HCT116 (cell line): ENCODE data around the gene MEGF10. TPM values are rescaled to one million over a fixed set of nuclear protein-coding genes. Genes with fewer than 3 reads are reported as not detected.
"Not testable (repeated sequence)": the region's sequence is repeated elsewhere in the genome, so short reads cannot be mapped to it uniquely, and the experiment has no call there.

Experiments used
- ATAC-seq: fragments of 200-7000 bp; cut with Tn5 transposase; 2 replicates; pipeline ENCODE4 v1.9.1; 2020; ENCODE audit warnings: mild to moderate bottlenecking, moderate library complexity
- BruUV-seq: library from RNA; stranded (reverse); fragments of 400-500 nt; replicated peaks from 2 replicates; lab custom pipeline; 2021; lab: Mats Ljungman, UMichigan
- CTCF ChIA-PET: fragments of 300-600 bp; sonication (Branson Sonifier 250); formaldehyde crosslinking; loops from one replicate; lab custom pipeline; 2021; ENCODE audit warnings: antibody characterized with exemption; lab: Charles Lee
- POLR2A ChIA-PET: fragments of 300-600, 350-600 bp; sonication (Branson Sonifier 250); formaldehyde crosslinking; loops from one replicate; lab custom pipeline; 2021; ENCODE audit warnings: antibody characterized with exemption; lab: Charles Lee
- RAD21 ChIA-PET, 2 experiments: fragments of 300-600 bp; sonication (Branson Sonifier 250); formaldehyde crosslinking; loops; one replicate each; lab custom pipeline; 2023; ENCODE audit warnings: low total read pairs in 2 of 2; ENCODE audit not compliant: uncharacterized antibody in 2 of 2, unreplicated experiment in 2 of 2, low non-redundant PET in 1 of 2; lab: Charles Lee
- DNase-seq: peaks from one replicate; pipeline ENCODE4 v3.0.0-alpha.2; 2010; ENCODE audit warnings: low read depth, low spot score
- H2AFZ ChIP-seq: fragments of 200-600 bp; shearing (Covaris generic), sonication (generic); 2 replicates; pipeline ENCODE4 v1.6.1; 2017; ENCODE audit warnings: low read depth, mixed run types, mixed read lengths, antibody characterized with exemption, low read length; ENCODE audit not compliant: poor library complexity, severe bottlenecking
- H3K27ac ChIP-seq: 2 replicates; pipeline ENCODE4 v1.5.1; 2012; ENCODE audit warnings: low read depth, low read length
- H3K27me3 ChIP-seq: fragments of 200-600 bp; sonication (generic); 2 replicates; pipeline ENCODE4 v1.6.1; 2016; ENCODE audit warnings: mixed run types, low read length, mixed read lengths; ENCODE audit not compliant: insufficient read depth
- H3K36me3 ChIP-seq, 2 experiments: fragments of 200-500 bp in 1 of 2; fragments of 200-600 bp in 1 of 2; sonication (Bioruptor generic) in 1 of 2; sonication (generic) in 1 of 2; 2 replicates each; pipeline versions ENCODE4 v1.5.1 to v1.6.1; 2014 to 2016; ENCODE audit warnings: low read length in 2 of 2, inconsistent platforms in 1 of 2, mixed read lengths in 1 of 2, mixed run types in 1 of 2; ENCODE audit not compliant: insufficient read depth in 2 of 2, control insufficient read depth in 1 of 2
- H3K4me1 ChIP-seq, 2 experiments: fragments of 200-600 bp in 1 of 2; sonication (generic) in 1 of 2; 2 replicates each; pipeline versions ENCODE4 v1.5.1 to v1.6.1; 2012 to 2017; ENCODE audit warnings: low read length in 2 of 2, inconsistent platforms in 1 of 2, mild to moderate bottlenecking in 1 of 2, mixed read lengths in 1 of 2, mixed run types in 1 of 2, moderate library complexity in 1 of 2; ENCODE audit not compliant: insufficient read depth in 2 of 2, control insufficient read depth in 1 of 2
- H3K4me2 ChIP-seq: fragments of 200-600 bp; sonication (generic); 2 replicates; pipeline ENCODE4 v1.6.1; 2017; ENCODE audit warnings: mixed run types, low read length, mixed read lengths
- H3K4me3 ChIP-seq, 2 experiments: fragments of 200-600 bp in 1 of 2; sonication (generic) in 1 of 2; replicated peaks in 1 of 2; 2 replicates each; pipeline ENCODE4 v1.5.1; 2011 to 2016; ENCODE audit warnings: low read length in 2 of 2, control low read depth in 1 of 2, low read depth in 1 of 2, mild to moderate bottlenecking in 1 of 2, mixed read lengths in 1 of 2, mixed run types in 1 of 2
- H3K79me2 ChIP-seq: fragments of 200-600 bp; sonication (generic); 2 replicates; pipeline ENCODE4 v1.6.1; 2017; ENCODE audit warnings: mild to moderate bottlenecking, mixed run types, low read length, moderate library complexity, mixed read lengths; ENCODE audit not compliant: insufficient read depth
- H3K9ac ChIP-seq: fragments of 200-600 bp; sonication (generic); 2 replicates; pipeline ENCODE4 v1.6.1; 2016; ENCODE audit warnings: low read length, mixed read lengths
- H3K9me2 ChIP-seq: fragments of 200-600 bp; sonication (generic), shearing (Covaris generic); 2 replicates; pipeline ENCODE4 v1.6.1; 2017; ENCODE audit warnings: mixed run types, mild to moderate bottlenecking, moderate library complexity; ENCODE audit not compliant: insufficient read depth
- H3K9me3 ChIP-seq, 2 experiments: fragments of 200-500 bp in 1 of 2; fragments of 200-600 bp in 1 of 2; sonication (Bioruptor generic) in 1 of 2; sonication (generic) in 1 of 2; 2 replicates each; pipeline ENCODE4 v1.6.1; 2014 to 2017; ENCODE audit warnings: low read length in 2 of 2, mixed read lengths in 2 of 2, inconsistent platforms in 1 of 2, low read depth in 1 of 2, mild to moderate bottlenecking in 1 of 2, mixed run types in 1 of 2, moderate library complexity in 1 of 2; ENCODE audit not compliant: control insufficient read depth in 1 of 2, insufficient read depth in 1 of 2
- H4K20me1 ChIP-seq: fragments of 200-600 bp; sonication (generic), shearing (Covaris generic); 2 replicates; pipeline ENCODE4 v1.6.1; 2017; ENCODE audit warnings: mixed run types, mild to moderate bottlenecking, moderate library complexity; ENCODE audit not compliant: insufficient read depth
- ATF3 ChIP-seq: IDR thresholded peaks from 2 replicates; pipeline ENCODE4 v1.6.1; 2012
- CBX3 ChIP-seq: IDR thresholded peaks from 2 replicates; pipeline ENCODE4 v1.6.1; 2012; ENCODE audit warnings: low read depth
- EZH2 ChIP-seq: fragments of 200-600 bp; sonication (generic); IDR thresholded peaks from 2 replicates; pipeline ENCODE4 v1.6.1; 2017; ENCODE audit warnings: antibody characterized with exemption, mixed run types
- POLR2AphosphoS5 ChIP-seq: IDR thresholded peaks from 2 replicates; pipeline ENCODE4 v1.6.1; 2011; ENCODE audit warnings: mild to moderate bottlenecking, low read depth, low read length, moderate library complexity
- REST ChIP-seq: IDR thresholded peaks from 2 replicates; pipeline ENCODE4 v1.6.1; 2012; ENCODE audit warnings: low read depth
- SP1 ChIP-seq: IDR thresholded peaks from 2 replicates; pipeline ENCODE4 v1.6.1; 2012; ENCODE audit warnings: low read depth
- TCF7L2 ChIP-seq: IDR thresholded peaks from 2 replicates; pipeline ENCODE4 v1.7.0; 2011; ENCODE audit warnings: borderline replicate concordance, inconsistent platforms; ENCODE audit not compliant: insufficient read depth, insufficient read length; ENCODE audit errors: extremely low read depth
- YY1 ChIP-seq: IDR thresholded peaks from 2 replicates; pipeline ENCODE4 v1.6.1; 2011; ENCODE audit warnings: low read length, low read depth, moderate library complexity, mild to moderate bottlenecking; ENCODE audit not compliant: insufficient replicate concordance; ENCODE audit errors: extremely low read depth
- ZFX ChIP-seq: fragments of 450-650 bp; IDR thresholded peaks from 2 replicates; pipeline ENCODE4 v1.6.1; 2017
- intact Hi-C: fragments of 100-400 bp; cut with micrococcal nuclease; formaldehyde crosslinking; loops from 2 replicates; pipeline ENCODE4 v1.10.0; 2022
- total RNA-seq: library from RNA; stranded (reverse); gene quantifications from one replicate; pipeline ENCODE4 v1.2.1, GENCODE V29; 2021; ENCODE audit not compliant: unreplicated experiment
- TF ChIP-seq, protein P1 (sequence below), 3 experiments: fragments of 200-600 bp in 1 of 3; sonication (generic) in 1 of 3; IDR thresholded peaks in 2 of 3; conservative IDR thresholded peaks in 1 of 3; 2 replicates each; pipeline ENCODE4 v1.5.1; 2012 to 2017; ENCODE audit warnings: low read depth in 2 of 3, low read length in 2 of 3, antibody characterized with exemption in 1 of 3, borderline replicate concordance in 1 of 3, control low read depth in 1 of 3, mild to moderate bottlenecking in 1 of 3, mixed read lengths in 1 of 3, mixed run types in 1 of 3, moderate library complexity in 1 of 3; ENCODE audit not compliant: insufficient read depth in 1 of 3

MEGF10 gene
- total RNA-seq, 1 experiment from 2014 or later = 0.02 TPM

DNA sequence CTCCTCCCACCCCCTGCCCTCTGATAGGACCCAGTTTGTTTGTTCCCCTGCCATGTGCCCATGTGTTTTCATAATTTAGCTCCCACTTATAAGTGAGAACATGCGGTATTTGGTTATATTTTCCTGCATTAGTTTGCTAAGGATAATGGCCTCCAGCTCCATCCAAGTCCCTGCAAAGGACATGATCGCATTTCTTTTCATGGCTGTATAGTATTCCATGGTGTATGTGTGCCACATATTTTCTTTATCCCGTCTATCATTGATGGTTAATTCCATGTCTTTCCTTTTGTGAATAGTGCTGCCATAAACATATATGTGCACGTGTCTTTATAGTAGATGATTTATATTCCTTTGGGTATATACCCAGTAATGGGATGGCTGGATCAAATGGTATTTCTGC lies 19.9 kb upstream of the MEGF10 start:
- BruUV-seq, H3K36me3 ChIP-seq, H3K79me2 ChIP-seq, H3K9me2 ChIP-seq, CTCF ChIA-PET, H2AFZ ChIP-seq, DNase-seq, H3K4me1 ChIP-seq, H3K4me2 ChIP-seq, H3K9ac ChIP-seq, POLR2A ChIA-PET, H3K27me3 ChIP-seq, intact Hi-C loops, ATAC-seq, H3K9me3 ChIP-seq, H3K4me3 ChIP-seq, H3K27ac ChIP-seq, RAD21 ChIA-PET, H4K20me1 ChIP-seq: not testable (repeated sequence)

- POLR2A ChIA-PET = no interaction called here
- no peak for DNase-seq
- RAD21 ChIA-PET = no interaction called here
- no peak for ATAC-seq
- no peaks in the 10 kb centered on the region for H3K36me3 ChIP-seq
- no peaks in the 10 kb centered on the region for H3K4me1 ChIP-seq
- no TSS peak for BruUV-seq
- H3K9me2 ChIP-seq = no peaks in the 10 kb centered on the region
- no peak overlapping the region for H3K4me3 ChIP-seq
- no peaks in the 10 kb centered on the region for H3K79me2 ChIP-seq
- no peaks in the 10 kb centered on the region for H3K27me3 ChIP-seq
- no peaks in the 10 kb centered on the region for H4K20me1 ChIP-seq
- no peak overlapping the region for H3K4me2 ChIP-seq
- intact Hi-C loops = no loop called here
- H3K9me3 ChIP-seq = peaks cover 0 to 3% of the 10 kb centered on the region in 2 experiments; a peak in 1 of 4 replicates
- no peak overlapping the region for H3K9ac ChIP-seq
- TF ChIP-seq ATF3 = no peak
- no peak for TF ChIP-seq YY1
- no peak for TF ChIP-seq REST
- TF ChIP-seq, protein P1, sequence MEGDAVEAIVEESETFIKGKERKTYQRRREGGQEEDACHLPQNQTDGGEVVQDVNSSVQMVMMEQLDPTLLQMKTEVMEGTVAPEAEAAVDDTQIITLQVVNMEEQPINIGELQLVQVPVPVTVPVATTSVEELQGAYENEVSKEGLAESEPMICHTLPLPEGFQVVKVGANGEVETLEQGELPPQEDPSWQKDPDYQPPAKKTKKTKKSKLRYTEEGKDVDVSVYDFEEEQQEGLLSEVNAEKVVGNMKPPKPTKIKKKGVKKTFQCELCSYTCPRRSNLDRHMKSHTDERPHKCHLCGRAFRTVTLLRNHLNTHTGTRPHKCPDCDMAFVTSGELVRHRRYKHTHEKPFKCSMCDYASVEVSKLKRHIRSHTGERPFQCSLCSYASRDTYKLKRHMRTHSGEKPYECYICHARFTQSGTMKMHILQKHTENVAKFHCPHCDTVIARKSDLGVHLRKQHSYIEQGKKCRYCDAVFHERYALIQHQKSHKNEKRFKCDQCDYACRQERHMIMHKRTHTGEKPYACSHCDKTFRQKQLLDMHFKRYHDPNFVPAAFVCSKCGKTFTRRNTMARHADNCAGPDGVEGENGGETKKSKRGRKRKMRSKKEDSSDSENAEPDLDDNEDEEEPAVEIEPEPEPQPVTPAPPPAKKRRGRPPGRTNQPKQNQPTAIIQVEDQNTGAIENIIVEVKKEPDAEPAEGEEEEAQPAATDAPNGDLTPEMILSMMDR (IDR thresholded peaks at IDR 0.05 in 2 of 3, conservative IDR thresholded peaks at IDR 0.05 in 1 of 3; ENCODE audit: borderline replicate concordance in 1 of 3, insufficient read depth in 1 of 3, low read depth in 2 of 3, low read length in 2 of 3) = no peak
- no peak for TF ChIP-seq POLR2AphosphoS5
- no peak for TF ChIP-seq ZFX
- no peak for TF ChIP-seq SP1
- TF ChIP-seq CBX3 = no peak
- no peak for TF ChIP-seq TCF7L2
- TF ChIP-seq EZH2 = no peak
- H2AFZ ChIP-seq = no peak overlapping the region
- CTCF ChIA-PET = no interaction called here
- no peak overlapping the region for H3K27ac ChIP-seq
Observed at GRCh38 chr5:127275641-127276193, 14.9 kb upstream of the MEGF10 start.
